HepG2 (cell line): ENCODE results near the gene FGF4. TPM values are rescaled to one million over a fixed set of nuclear protein-coding genes. Genes with fewer than 3 reads are reported as not detected.

Source experiments
- ATAC-seq: fragments of 200-7000 bp; cut with Tn5 transposase; 3 replicates; pipeline ENCODE4 v1.9.1; 2020; ENCODE audit warnings: mild to moderate bottlenecking, moderate library complexity
- BruUV-seq: library from RNA; stranded (reverse); fragments of 400-500 nt; replicated peaks from 2 replicates; lab custom pipeline; 2021; lab: Mats Ljungman, UMichigan
- CTCF ChIA-PET: fragments of 300-600 bp; formaldehyde crosslinking; extraction: SDS; loops from one replicate; lab custom pipeline; 2021; ENCODE audit warnings: low total read pairs, inconsistent platforms, low intra/inter-chr PET ratio; lab: Yijun Ruan, JAX
- POLR2A ChIA-PET: fragments of 350-600 bp; sonication (Branson Sonifier 250); formaldehyde crosslinking; loops from one replicate; lab custom pipeline; 2020; ENCODE audit warnings: antibody characterized with exemption, inconsistent platforms; lab: Yijun Ruan, JAX
- DNase-seq: peaks from one replicate; pipeline ENCODE4 v3.0.0-alpha.2; 2015; ENCODE audit warnings: low spot score
- FAIRE-seq: peaks from 3 replicates; lab custom pipeline; 2011; peaks lifted over from hg19 to GRCh38; lab: Jason Lieb, UNC
- H2AFZ ChIP-seq: one replicate; pipeline ENCODE4 v1.6.1; 2011; ENCODE audit warnings: low read length, inconsistent platforms
- H3K27ac ChIP-seq: fragments of 300-600 bp; 3 replicates; pipeline ENCODE4 v1.8.0; 2011; ENCODE audit warnings: mixed run types, mild to moderate bottlenecking, mixed read lengths, low read length, inconsistent platforms; ENCODE audit not compliant: insufficient read depth; ENCODE audit errors: extremely low read length
- H3K27me3 ChIP-seq, 2 experiments: fragments of 200-600 bp in 1 of 2; 2 replicates in 1 of 2; 3 replicates in 1 of 2; pipeline versions ENCODE4 v1.6.0 to v1.8.0; 2011; ENCODE audit warnings: low read length in 2 of 2, mild to moderate bottlenecking in 2 of 2, moderate library complexity in 2 of 2, inconsistent platforms in 1 of 2; ENCODE audit not compliant: insufficient read depth in 2 of 2, control insufficient read depth in 1 of 2
- H3K36me3 ChIP-seq, 2 experiments: fragments of 200-600 bp in 1 of 2; replicated peaks in 1 of 2; 2 replicates in 1 of 2; 3 replicates in 1 of 2; pipeline versions ENCODE4 v1.5.1 to v1.8.0; 2011; ENCODE audit warnings: low read length in 2 of 2, inconsistent platforms in 1 of 2; ENCODE audit not compliant: insufficient read depth in 2 of 2, control insufficient read depth in 1 of 2
- H3K4me1 ChIP-seq: 2 replicates; pipeline ENCODE4 v1.5.1; 2012; ENCODE audit warnings: low read length, inconsistent platforms; ENCODE audit not compliant: insufficient read depth
- H3K4me2 ChIP-seq: 2 replicates; pipeline ENCODE4 v1.6.0; 2011; ENCODE audit warnings: low read depth, low read length, inconsistent platforms
- H3K4me3 ChIP-seq, 3 experiments: fragments of 200-600 bp in 1 of 3; sonication (generic), shearing (Covaris generic) in 1 of 3; replicated peaks in 1 of 3; 2 replicates each; pipeline ENCODE4 v1.5.1; 2011 to 2016; ENCODE audit warnings: low read length in 3 of 3, inconsistent platforms in 2 of 3, low read depth in 2 of 3, mild to moderate bottlenecking in 2 of 3, control low read depth in 1 of 3, mixed read lengths in 1 of 3; ENCODE audit not compliant: insufficient read depth in 1 of 3
- H3K79me2 ChIP-seq: one replicate; pipeline ENCODE4 v1.6.1; 2011; ENCODE audit warnings: low read length, inconsistent platforms; ENCODE audit not compliant: insufficient read depth
- H3K9ac ChIP-seq: 2 replicates; pipeline ENCODE4 v1.6.0; 2011; ENCODE audit warnings: mild to moderate bottlenecking, low read depth, low read length, inconsistent platforms; ENCODE audit not compliant: insufficient read depth
- H3K9me3 ChIP-seq: 2 replicates; pipeline ENCODE4 v1.5.1; 2012; ENCODE audit warnings: mild to moderate bottlenecking, low read length
- H4K20me1 ChIP-seq: 2 replicates; pipeline ENCODE4 v1.6.0; 2011; ENCODE audit warnings: inconsistent platforms, mild to moderate bottlenecking, low read length, moderate library complexity; ENCODE audit not compliant: insufficient read depth
- BHLHE40 ChIP-seq: IDR thresholded peaks from 2 replicates; pipeline ENCODE4 v1.6.1; 2011; ENCODE audit warnings: low read length, improper control_type of control experiment
- CBFB ChIP-seq: sonication (generic); formaldehyde crosslinking; IDR thresholded peaks from 2 replicates; pipeline ENCODE4 v1.4.0; 2020; ENCODE audit warnings: missing genetic modification reagents
- CEBPZ ChIP-seq: IDR thresholded peaks from 2 replicates; pipeline ENCODE4 v1.6.1; 2012; ENCODE audit warnings: low read length, improper control_type of control experiment
- GTF2F1 ChIP-seq: fragments of 150-350 bp; IDR thresholded peaks from 2 replicates; pipeline ENCODE4 v1.6.1; 2014; ENCODE audit warnings: low read length
- MED13 ChIP-seq: sonication (generic); formaldehyde crosslinking; IDR thresholded peaks from 2 replicates; pipeline ENCODE4 v1.5.0; 2020; ENCODE audit warnings: missing genetic modification reagents
- MTA1 ChIP-seq: sonication (generic); formaldehyde crosslinking; IDR thresholded peaks from 2 replicates; pipeline ENCODE4 v1.4.0; 2020; ENCODE audit warnings: missing genetic modification reagents, mild to moderate bottlenecking, borderline replicate concordance
- NONO ChIP-seq, 2 experiments: fragments of 450-650 bp in 1 of 2; sonication (generic) in 1 of 2; formaldehyde crosslinking in 1 of 2; IDR thresholded peaks in 1 of 2; conservative IDR thresholded peaks in 1 of 2; 2 replicates each; pipeline versions ENCODE4 v1.6.1 to v1.8.0; 2017 to 2022; ENCODE audit warnings: mild to moderate bottlenecking in 1 of 2, missing genetic modification reagents in 1 of 2, moderate library complexity in 1 of 2
- POLR2AphosphoS5 ChIP-seq: IDR thresholded peaks from 2 replicates; pipeline ENCODE4 v1.6.1; 2012; ENCODE audit warnings: low read depth, low read length
- ZFP41 ChIP-seq: sonication (generic); formaldehyde crosslinking; IDR thresholded peaks from 2 replicates; pipeline ENCODE4 v1.4.0; 2020; ENCODE audit warnings: mild to moderate bottlenecking, missing genetic modification reagents, borderline replicate concordance
- ZNF720 ChIP-seq: sonication (generic); formaldehyde crosslinking; IDR thresholded peaks from 2 replicates; pipeline ENCODE4 v1.4.0; 2020; ENCODE audit warnings: missing genetic modification reagents
- ZNF772 ChIP-seq: sonication (generic); formaldehyde crosslinking; IDR thresholded peaks from 2 replicates; pipeline ENCODE4 v1.5.0; 2020; ENCODE audit warnings: mild to moderate bottlenecking, missing genetic modification reagents
- WGBS: methylation state at CpG from one replicate; pipeline ENCODE4 v1.1.6; 2017; ENCODE audit warnings: low lambda C conversion rate; 5-methylcytosine and 5-hydroxymethylcytosine counted together
- in situ Hi-C: cut with HindIII; loops from 2 replicates; pipeline ENCODE4 v1.10.0; 2017; ENCODE audit warnings: low pct_unique_long_range_greater_than_20kb; ENCODE audit not compliant: extremely low pct_ligation_motif_present
- intact Hi-C: fragments of 100-400 bp; cut with micrococcal nuclease; formaldehyde crosslinking; loops from one replicate; pipeline ENCODE4 v1.10.0; 2022; ENCODE audit not compliant: unreplicated experiment
- polyA plus RNA-seq, 8 experiments: library from polyadenylated mRNA; depleted of rRNA in 3 of 8; stranded (reverse) in 7 of 8; unstranded in 1 of 8; fragments of >200 nt; fragmentation: Illumina TruSeq in 4 of 8; extraction: Trizol in 4 of 8; gene quantifications; 2 replicates each; pipeline versions ENCODE4 v1.2.1 to v1.2.3, GENCODE V29; 2011 to 2016; ENCODE audit warnings: low read depth in 4 of 8, missing spikeins in 1 of 8, mixed read lengths in 1 of 8; ENCODE audit not compliant: insufficient read depth in 1 of 8
- total RNA-seq, 5 experiments: library from RNA; depleted of rRNA; stranded (reverse); fragments of >200 nt; fragmentation: Illumina TruSeq; extraction: Trizol; gene quantifications; 2 replicates each; pipeline ENCODE4 v1.2.3, GENCODE V29; 2016; ENCODE audit warnings: low read depth in 1 of 5
- TF ChIP-seq, protein P1 (sequence below): IDR thresholded peaks from 2 replicates; pipeline ENCODE4 v1.6.1; 2016; ENCODE audit warnings: low read depth, missing genetic modification reagents, missing compliant biosample characterization
- TF ChIP-seq, protein P2 (sequence below): sonication (generic); formaldehyde crosslinking; IDR thresholded peaks from 2 replicates; pipeline ENCODE4 v1.5.0; 2020; ENCODE audit warnings: missing genetic modification reagents

Gene FGF4
- total and polyA plus RNA-seq, 2 of the 13 experiments (the other 11 are each of a cell fraction or from before 2014, with no cell fraction given) = not detected

- TF ChIP-seq, protein P1, sequence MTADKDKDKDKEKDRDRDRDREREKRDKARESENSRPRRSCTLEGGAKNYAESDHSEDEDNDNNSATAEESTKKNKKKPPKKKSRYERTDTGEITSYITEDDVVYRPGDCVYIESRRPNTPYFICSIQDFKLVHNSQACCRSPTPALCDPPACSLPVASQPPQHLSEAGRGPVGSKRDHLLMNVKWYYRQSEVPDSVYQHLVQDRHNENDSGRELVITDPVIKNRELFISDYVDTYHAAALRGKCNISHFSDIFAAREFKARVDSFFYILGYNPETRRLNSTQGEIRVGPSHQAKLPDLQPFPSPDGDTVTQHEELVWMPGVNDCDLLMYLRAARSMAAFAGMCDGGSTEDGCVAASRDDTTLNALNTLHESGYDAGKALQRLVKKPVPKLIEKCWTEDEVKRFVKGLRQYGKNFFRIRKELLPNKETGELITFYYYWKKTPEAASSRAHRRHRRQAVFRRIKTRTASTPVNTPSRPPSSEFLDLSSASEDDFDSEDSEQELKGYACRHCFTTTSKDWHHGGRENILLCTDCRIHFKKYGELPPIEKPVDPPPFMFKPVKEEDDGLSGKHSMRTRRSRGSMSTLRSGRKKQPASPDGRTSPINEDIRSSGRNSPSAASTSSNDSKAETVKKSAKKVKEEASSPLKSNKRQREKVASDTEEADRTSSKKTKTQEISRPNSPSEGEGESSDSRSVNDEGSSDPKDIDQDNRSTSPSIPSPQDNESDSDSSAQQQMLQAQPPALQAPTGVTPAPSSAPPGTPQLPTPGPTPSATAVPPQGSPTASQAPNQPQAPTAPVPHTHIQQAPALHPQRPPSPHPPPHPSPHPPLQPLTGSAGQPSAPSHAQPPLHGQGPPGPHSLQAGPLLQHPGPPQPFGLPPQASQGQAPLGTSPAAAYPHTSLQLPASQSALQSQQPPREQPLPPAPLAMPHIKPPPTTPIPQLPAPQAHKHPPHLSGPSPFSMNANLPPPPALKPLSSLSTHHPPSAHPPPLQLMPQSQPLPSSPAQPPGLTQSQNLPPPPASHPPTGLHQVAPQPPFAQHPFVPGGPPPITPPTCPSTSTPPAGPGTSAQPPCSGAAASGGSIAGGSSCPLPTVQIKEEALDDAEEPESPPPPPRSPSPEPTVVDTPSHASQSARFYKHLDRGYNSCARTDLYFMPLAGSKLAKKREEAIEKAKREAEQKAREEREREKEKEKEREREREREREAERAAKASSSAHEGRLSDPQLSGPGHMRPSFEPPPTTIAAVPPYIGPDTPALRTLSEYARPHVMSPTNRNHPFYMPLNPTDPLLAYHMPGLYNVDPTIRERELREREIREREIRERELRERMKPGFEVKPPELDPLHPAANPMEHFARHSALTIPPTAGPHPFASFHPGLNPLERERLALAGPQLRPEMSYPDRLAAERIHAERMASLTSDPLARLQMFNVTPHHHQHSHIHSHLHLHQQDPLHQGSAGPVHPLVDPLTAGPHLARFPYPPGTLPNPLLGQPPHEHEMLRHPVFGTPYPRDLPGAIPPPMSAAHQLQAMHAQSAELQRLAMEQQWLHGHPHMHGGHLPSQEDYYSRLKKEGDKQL (CRISPR knock-in tag) = no peak
- no peak for TF ChIP-seq ZNF720 (CRISPR knock-in tag)
- TF ChIP-seq GTF2F1 = no peak
- TF ChIP-seq, all 625 proteins: peak for 7
Measured at GRCh38 chr11:69799582-69799981, 24.4 kb upstream of the FGF4 start (continued).

DNA sequence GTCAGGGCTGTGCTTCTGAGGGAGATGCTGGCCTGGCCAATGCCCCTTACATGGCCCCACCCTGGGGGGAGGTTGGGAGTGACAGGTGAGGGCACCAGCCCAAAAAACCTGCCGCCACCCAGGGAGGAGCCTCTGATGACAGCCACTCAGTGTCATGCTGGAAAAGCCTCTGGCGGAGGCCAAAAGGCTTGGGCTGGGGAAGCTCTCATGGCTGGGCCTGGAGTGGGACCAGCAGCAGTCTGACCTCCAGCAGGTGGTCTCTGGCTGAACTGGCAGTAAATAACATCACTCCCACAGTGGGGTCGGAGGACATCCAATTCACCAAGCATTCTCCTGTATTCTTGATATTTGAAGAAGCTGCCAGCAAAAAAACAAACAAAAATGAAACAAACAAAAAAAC is 24.0 kb upstream of the FGF4 start:
- no peak for FAIRE-seq
- no peaks in the 10 kb centered on the region for H3K79me2 ChIP-seq
- H3K9ac ChIP-seq = no peak overlapping the region
- no peak for DNase-seq
- ChIA-PET POLR2A (no interaction called here), CTCF (no interaction called here)
- no peak overlapping the region for H3K27ac ChIP-seq
- intact Hi-C loops (no loop called here), in situ Hi-C loops (loop anchor here (5.0 kb wide), 1 partner anchor 77 kb away; no protein-coding TSS in a partner anchor)
- no peaks in the 10 kb centered on the region for H3K9me3 ChIP-seq
- BruUV-seq = no TSS peak
- H3K4me2 ChIP-seq = no peak overlapping the region
- H3K27me3 ChIP-seq = peaks cover 0 to 4% of the 10 kb centered on the region in 2 experiments; a peak in 1 of 5 replicates
- no peak overlapping the region for H3K4me3 ChIP-seq
- no peaks in the 10 kb centered on the region for H3K36me3 ChIP-seq
- 7% methylated on average over 1 of the region's 3 CpGs for WGBS
- no peak overlapping the region for H2AFZ ChIP-seq
- no peaks in the 10 kb centered on the region for H4K20me1 ChIP-seq
- no peaks in the 10 kb centered on the region for H3K4me1 ChIP-seq
- ATAC-seq = no peak
- no peak for TF ChIP-seq ZNF772 (CRISPR knock-in tag)
- TF ChIP-seq MED13 (CRISPR knock-in tag) = no peak
- no peak for TF ChIP-seq NONO (IDR thresholded peaks at IDR 0.05)
- no peak for TF ChIP-seq NONO (CRISPR knock-in tag; conservative IDR thresholded peaks at IDR 0.05)
- no peak for TF ChIP-seq POLR2AphosphoS5
- no peak for TF ChIP-seq MTA1 (CRISPR knock-in tag)
- TF ChIP-seq CBFB (CRISPR knock-in tag) = no peak
- no peak for TF ChIP-seq CEBPZ
- TF ChIP-seq BHLHE40 = no peak
- TF ChIP-seq, protein P2, sequence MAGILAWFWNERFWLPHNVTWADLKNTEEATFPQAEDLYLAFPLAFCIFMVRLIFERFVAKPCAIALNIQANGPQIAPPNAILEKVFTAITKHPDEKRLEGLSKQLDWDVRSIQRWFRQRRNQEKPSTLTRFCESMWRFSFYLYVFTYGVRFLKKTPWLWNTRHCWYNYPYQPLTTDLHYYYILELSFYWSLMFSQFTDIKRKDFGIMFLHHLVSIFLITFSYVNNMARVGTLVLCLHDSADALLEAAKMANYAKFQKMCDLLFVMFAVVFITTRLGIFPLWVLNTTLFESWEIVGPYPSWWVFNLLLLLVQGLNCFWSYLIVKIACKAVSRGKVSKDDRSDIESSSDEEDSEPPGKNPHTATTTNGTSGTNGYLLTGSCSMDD (CRISPR knock-in tag) = no peak
- no peak for TF ChIP-seq ZFP41 (CRISPR knock-in tag)
